Stimulated activated memory B cell treated with anti-CD40 and anti-IgM and Interleukin-4, amounts not matched to agents 10 μg/mL and 1 μg/mL and 100 μg/mL, for 72 hours (primary cell): Measurements from ENCODE around the gene CACNA1D.

Experiments used
- ATAC-seq: fragments of 150-1000 bp; cut with Tn5 transposase; 2 replicates; pipeline ENCODE4 v1.10.0; 2021
- H3K27ac Mint-ChIP-seq: one replicate; pipeline ENCODE4 v1.8.0; 2022; ENCODE audit warnings: mild to moderate bottlenecking, mixed read lengths
- H3K27me3 Mint-ChIP-seq: one replicate; pipeline ENCODE4 v1.8.0; 2022; ENCODE audit warnings: mixed read lengths
- H3K36me3 Mint-ChIP-seq: one replicate; pipeline ENCODE4 v1.8.0; 2022; ENCODE audit warnings: mixed read lengths
- H3K4me1 Mint-ChIP-seq: one replicate; pipeline ENCODE4 v1.8.0; 2022; ENCODE audit warnings: mixed read lengths
- H3K4me3 Mint-ChIP-seq: one replicate; pipeline ENCODE4 v1.8.0; 2022; ENCODE audit warnings: mild to moderate bottlenecking, moderate library complexity, mixed read lengths
- H3K9me3 Mint-ChIP-seq: one replicate; pipeline ENCODE4 v1.8.0; 2022; ENCODE audit warnings: mixed read lengths

The CACNA1D gene

GRCh38 chr3:53592862-53593261 is 98.5 kb downstream of the CACNA1D start:
- Mint-ChIP-seq H3K4me1 (peaks cover 13% of the 10 kb centered on the region), H3K27me3 (no peaks in the 10 kb centered on the region), H3K27ac (no peak overlapping the region), H3K4me3 (no peak overlapping the region), H3K36me3 (no peaks in the 10 kb centered on the region), H3K9me3 (no peaks in the 10 kb centered on the region)
- peak; percentile 37 for ATAC-seq

DNA sequence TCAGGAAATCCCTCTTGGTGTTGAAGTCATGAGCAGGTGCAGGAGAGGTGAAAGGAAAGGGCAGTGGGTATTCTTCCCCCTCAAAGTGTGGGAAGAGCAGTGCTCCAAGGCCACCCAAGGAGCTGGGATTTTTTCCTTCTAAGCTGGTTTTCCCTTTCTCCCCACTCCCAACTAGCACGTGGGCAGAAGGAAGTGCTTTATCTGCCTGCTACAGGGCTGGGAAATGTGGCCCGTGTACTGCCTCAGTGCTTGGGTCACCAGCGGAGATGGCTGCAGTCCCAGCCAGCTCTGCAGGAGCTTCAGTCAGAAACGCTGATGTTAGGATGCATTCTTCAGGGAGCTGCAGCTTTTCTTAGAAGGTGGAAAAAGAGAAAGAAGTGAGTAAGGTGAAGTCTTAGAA is 99.2 kb downstream of the CACNA1D start:
- Mint-ChIP-seq H3K4me1 (peaks cover 13% of the 10 kb centered on the region), H3K27ac (no peak overlapping the region), H3K36me3 (no peaks in the 10 kb centered on the region), H3K4me3 (no peak overlapping the region), H3K9me3 (no peaks in the 10 kb centered on the region), H3K27me3 (no peaks in the 10 kb centered on the region)
- ATAC-seq: no peak

GRCh38 chr3:53594276-53594675 is 99.9 kb downstream of the CACNA1D start:
- Mint-ChIP-seq H3K9me3 (no peaks in the 10 kb centered on the region), H3K36me3 (no peaks in the 10 kb centered on the region), H3K4me3 (no peak overlapping the region), H3K4me1 (peaks cover 13% of the 10 kb centered on the region), H3K27ac (no peak overlapping the region), H3K27me3 (no peaks in the 10 kb centered on the region)
- ATAC-seq: no peak

DNA sequence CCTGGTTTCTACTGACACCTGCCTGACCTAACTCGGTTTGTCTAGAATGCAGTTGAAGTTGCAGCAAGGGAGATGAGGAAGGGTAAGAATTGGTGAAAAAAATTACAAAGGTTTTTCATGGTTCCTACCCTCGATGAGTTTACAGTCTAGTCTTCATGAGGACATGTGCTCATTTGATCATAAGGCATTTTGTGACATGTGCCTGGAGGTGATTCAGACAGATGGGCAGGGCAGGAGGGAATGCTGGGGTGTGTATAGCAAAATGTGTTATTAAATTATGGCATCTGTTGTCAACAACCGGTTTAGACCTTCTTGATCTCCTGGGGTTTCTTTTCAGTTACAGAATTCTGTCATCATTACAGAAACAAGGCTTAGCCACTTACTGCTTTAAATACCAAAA is 101.2 kb downstream of the CACNA1D start:
- no peak for ATAC-seq
- Mint-ChIP-seq H3K27me3 (no peaks in the 10 kb centered on the region), H3K27ac (no peak overlapping the region), H3K4me3 (no peak overlapping the region), H3K9me3 (no peaks in the 10 kb centered on the region), H3K36me3 (no peaks in the 10 kb centered on the region), H3K4me1 (peaks cover 13% of the 10 kb centered on the region)

DNA sequence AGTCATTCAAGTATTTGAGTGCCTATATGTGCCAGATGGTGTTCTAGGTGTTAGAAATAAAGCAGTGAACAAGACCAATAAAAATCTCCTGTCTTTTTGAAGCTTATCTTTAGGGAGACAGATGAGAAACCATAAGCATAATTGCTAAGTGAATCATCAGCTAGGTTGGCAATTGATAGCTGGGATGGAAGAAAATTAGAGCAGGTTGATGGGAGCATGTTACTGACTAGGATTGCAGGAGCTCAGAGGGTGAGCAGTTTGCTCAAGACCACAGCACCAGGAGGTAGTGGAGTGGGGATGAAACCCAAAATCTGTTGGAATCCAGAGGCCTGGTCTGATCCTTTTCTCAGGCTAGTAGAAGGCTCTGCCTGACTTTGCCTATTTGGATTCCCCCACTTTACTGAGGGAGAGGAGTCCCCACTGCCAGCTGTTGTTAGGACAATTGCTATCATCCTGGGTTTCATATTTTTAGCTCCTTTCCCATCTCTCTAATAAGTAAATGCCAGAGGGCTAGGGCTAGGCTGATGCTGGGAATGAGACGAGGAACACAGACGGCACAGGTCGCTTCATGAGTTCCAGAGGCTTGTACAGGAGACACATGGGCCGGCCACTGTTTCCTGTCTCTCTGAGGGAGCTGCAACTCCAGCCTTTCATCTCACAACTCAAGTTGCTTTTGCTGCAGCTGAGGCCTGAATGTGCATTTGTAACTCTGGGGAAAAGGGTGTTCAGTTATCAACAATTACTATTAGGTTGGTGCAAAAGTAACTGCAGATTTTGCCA is 102.9 kb downstream of the CACNA1D start:
- no peaks in the 10 kb centered on the region for H3K9me3 Mint-ChIP-seq
- H3K36me3 Mint-ChIP-seq: no peaks in the 10 kb centered on the region
- H3K4me1 Mint-ChIP-seq: peaks cover 8% of the 10 kb centered on the region
- ATAC-seq: no peak
- H3K4me3 Mint-ChIP-seq: no peak overlapping the region
- H3K27me3 Mint-ChIP-seq: no peaks in the 10 kb centered on the region
- H3K27ac Mint-ChIP-seq: no peak overlapping the region

GRCh38 chr3:53599771-53600170 is 105.4 kb downstream of the CACNA1D start:
- Mint-ChIP-seq H3K36me3 (no peaks in the 10 kb centered on the region), H3K27me3 (no peaks in the 10 kb centered on the region), H3K27ac (no peak overlapping the region), H3K9me3 (no peaks in the 10 kb centered on the region), H3K4me1 (no peaks in the 10 kb centered on the region), H3K4me3 (no peak overlapping the region)
- no peak for ATAC-seq

GRCh38 chr3:53602866-53603265 is 108.5 kb downstream of the CACNA1D start:
- ATAC-seq: no peak
- Mint-ChIP-seq H3K36me3 (no peaks in the 10 kb centered on the region), H3K27ac (no peak overlapping the region), H3K27me3 (no peaks in the 10 kb centered on the region), H3K4me3 (no peak overlapping the region), H3K9me3 (peaks cover 3% of the 10 kb centered on the region), H3K4me1 (no peaks in the 10 kb centered on the region)

- Mint-ChIP-seq H3K27me3 (peaks cover under 1% of the 10 kb centered on the region), H3K4me3 (no peak overlapping the region), H3K9me3 (peaks cover 3% of the 10 kb centered on the region), H3K4me1 (no peaks in the 10 kb centered on the region), H3K36me3 (no peaks in the 10 kb centered on the region), H3K27ac (no peak overlapping the region)
- no peak for ATAC-seq
These were observed 109.8 kb downstream of the CACNA1D start for GRCh38 chr3:53604232-53604631.

- ATAC-seq: no peak
- Mint-ChIP-seq H3K9me3 (peaks cover 3% of the 10 kb centered on the region), H3K4me3 (no peak overlapping the region), H3K4me1 (no peaks in the 10 kb centered on the region), H3K36me3 (no peaks in the 10 kb centered on the region), H3K27ac (no peak overlapping the region), H3K27me3 (peaks cover 8% of the 10 kb centered on the region)
These were observed 112.4 kb downstream of the CACNA1D start for GRCh38 chr3:53606793-53607192.

GRCh38 chr3:53612508-53612907 is 118.1 kb downstream of the CACNA1D start:
- Mint-ChIP-seq H3K27me3 (peaks cover 8% of the 10 kb centered on the region), H3K27ac (no peak overlapping the region), H3K9me3 (no peaks in the 10 kb centered on the region), H3K4me1 (peaks cover 25% of the 10 kb centered on the region), H3K36me3 (no peaks in the 10 kb centered on the region), H3K4me3 (no peak overlapping the region)
- no peak for ATAC-seq

GRCh38 chr3:53613125-53613524 is 118.7 kb downstream of the CACNA1D start:
- Mint-ChIP-seq H3K27me3 (peaks cover 8% of the 10 kb centered on the region), H3K4me3 (no peak overlapping the region), H3K27ac (peak overlapping the region; percentile 23), H3K4me1 (peaks cover 25% of the 10 kb centered on the region), H3K36me3 (no peaks in the 10 kb centered on the region), H3K9me3 (no peaks in the 10 kb centered on the region)
- peak; percentile 39 for ATAC-seq

DNA sequence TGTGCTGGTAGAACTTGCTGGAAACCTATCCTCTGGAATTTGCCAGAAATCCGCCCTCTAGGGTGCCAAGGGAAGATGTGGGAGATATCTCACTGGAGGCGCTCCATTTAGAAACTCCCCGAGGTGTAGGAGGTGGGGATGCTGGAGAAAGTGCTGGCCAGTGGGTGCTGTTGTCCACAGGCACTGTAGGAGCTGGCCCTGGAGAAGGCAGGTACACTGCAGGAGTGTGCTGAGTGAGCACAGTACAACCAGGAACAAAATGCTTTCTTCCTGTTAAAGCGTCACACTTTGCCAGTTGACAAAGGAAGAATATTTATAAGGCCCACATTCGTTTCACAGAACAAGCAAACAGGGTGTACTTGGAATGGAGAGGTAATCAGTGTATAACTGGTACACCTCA is 119.9 kb downstream of the CACNA1D start:
- peaks cover 7% of the 10 kb centered on the region for H3K27me3 Mint-ChIP-seq
- no peak for ATAC-seq
- H3K9me3 Mint-ChIP-seq: no peaks in the 10 kb centered on the region
- H3K27ac Mint-ChIP-seq: no peak overlapping the region
- peaks cover 25% of the 10 kb centered on the region for H3K4me1 Mint-ChIP-seq
- no peak overlapping the region for H3K4me3 Mint-ChIP-seq
- H3K36me3 Mint-ChIP-seq: no peaks in the 10 kb centered on the region

GRCh38 chr3:53616321-53616720 is 121.9 kb downstream of the CACNA1D start:
- H3K9me3 Mint-ChIP-seq: no peaks in the 10 kb centered on the region
- H3K27me3 Mint-ChIP-seq: no peaks in the 10 kb centered on the region
- no peak overlapping the region for H3K4me3 Mint-ChIP-seq
- no peaks in the 10 kb centered on the region for H3K36me3 Mint-ChIP-seq
- no peak for ATAC-seq
- H3K27ac Mint-ChIP-seq: no peak overlapping the region
- H3K4me1 Mint-ChIP-seq: peaks cover 25% of the 10 kb centered on the region

DNA sequence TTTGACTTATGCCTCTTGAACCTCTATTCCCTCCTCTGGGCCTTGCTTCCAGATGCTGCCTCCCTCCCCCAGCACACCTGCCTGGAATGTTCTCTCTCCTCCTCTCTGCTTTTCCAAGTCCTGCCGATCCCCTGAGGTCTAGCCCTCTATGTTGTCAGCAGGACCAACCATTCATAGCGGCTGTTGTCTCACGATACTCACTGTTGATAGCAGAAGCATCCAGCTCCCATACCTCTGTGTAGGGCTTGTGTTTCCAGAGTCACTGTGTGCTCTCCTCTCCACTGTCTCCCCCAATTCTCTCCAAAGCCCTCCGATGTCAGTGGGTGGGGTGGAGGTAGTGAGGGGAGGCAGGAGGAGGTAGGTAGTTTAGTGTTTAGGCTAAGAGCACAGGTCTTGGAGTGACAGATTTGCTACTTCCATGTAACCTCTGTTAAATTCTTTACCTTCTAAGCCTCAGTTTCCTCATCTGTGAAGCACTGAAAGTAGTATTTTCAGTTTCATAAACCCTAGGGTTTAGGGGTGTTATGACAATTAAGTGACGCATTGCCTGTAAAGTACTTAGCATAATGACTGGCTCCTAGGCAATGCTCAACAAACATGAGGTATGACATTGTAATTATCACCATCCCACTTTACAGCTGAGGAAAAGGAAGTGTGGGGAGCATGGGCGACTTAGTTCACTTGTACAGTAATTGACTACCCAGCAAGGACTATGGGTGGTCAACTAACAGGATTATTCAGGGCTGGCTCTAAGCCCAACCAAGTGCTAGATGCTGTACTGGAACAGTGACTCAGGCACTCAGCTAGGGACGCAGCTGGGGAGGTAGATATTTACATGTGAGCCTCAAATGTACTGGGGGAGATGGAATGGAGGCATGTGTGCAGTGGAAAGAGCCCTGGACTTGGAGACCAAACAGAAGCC is 122.8 kb downstream of the CACNA1D start:
- Mint-ChIP-seq H3K27ac (no peak overlapping the region), H3K4me1 (peaks cover 25% of the 10 kb centered on the region), H3K36me3 (no peaks in the 10 kb centered on the region), H3K9me3 (no peaks in the 10 kb centered on the region), H3K4me3 (no peak overlapping the region), H3K27me3 (no peaks in the 10 kb centered on the region)
- ATAC-seq: no peak

DNA sequence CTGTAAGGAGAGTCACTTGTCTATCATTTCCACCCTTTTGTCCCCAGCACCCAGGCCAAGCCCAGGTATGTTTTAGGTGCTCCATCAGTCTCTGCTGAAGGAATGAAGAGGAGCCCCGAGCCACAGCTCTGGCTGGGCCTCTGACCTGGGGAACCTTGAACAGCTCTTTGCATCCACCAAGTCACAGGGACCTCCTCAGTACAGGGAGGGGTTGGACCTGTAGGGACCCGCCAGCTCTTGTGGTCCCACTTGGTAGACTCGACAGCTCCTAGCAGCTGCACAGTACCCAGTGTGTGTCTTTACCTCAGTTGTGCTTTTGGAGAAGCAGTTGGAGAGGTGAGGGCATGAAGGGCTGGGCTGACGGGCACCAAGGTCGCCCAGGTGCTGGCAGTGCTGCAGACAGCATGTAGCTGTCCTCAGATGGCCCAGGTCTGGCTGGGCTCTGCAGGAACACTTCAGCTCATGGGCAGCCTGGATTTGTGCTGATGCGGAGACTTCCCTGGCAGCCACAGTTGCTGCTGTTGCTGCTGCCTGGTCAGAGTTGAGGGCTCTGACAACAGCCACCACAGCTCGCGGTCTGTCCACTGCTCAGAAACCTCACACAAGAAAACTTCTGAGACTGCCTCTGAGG is 123.6 kb downstream of the CACNA1D start:
- Mint-ChIP-seq H3K27ac (no peak overlapping the region), H3K9me3 (no peaks in the 10 kb centered on the region), H3K36me3 (no peaks in the 10 kb centered on the region), H3K27me3 (no peaks in the 10 kb centered on the region), H3K4me3 (no peak overlapping the region), H3K4me1 (peaks cover 20% of the 10 kb centered on the region)
- no peak for ATAC-seq
